ENCODE measurements around the gene ANKRD33B.

Gene ANKRD33B

GRCh38 chr5:10552183-10553143, 11.4 kb upstream of the ANKRD33B start:
- CTCF ChIA-PET: interaction anchor here (0.7 to 2.1 kb wide), 4 partner anchors 8 to 24 kb away, joined by 3 to 8 read pairs (median 4); no protein-coding TSS in a partner anchor
- POLR2A ChIA-PET: no interaction called here

GRCh38 chr5:10553476-10553875, 10.4 kb upstream of the ANKRD33B start:
- no peak for DNase-seq (ENCODE audit: extremely low spot score)
- no peak for TF ChIP-seq CTCF (IDR thresholded peaks at IDR 0.05; ENCODE audit: control extremely low read depth, extremely low read depth, low read depth, missing control alignments)
- POLR2A ChIA-PET: no interaction called here
- CTCF ChIA-PET: interaction anchor here (1.0 kb wide), 1 partner anchor 74 kb away, joined by 3 read pairs; no protein-coding TSS in a partner anchor

More at GRCh38 chr5:10552183-10553143, 11.4 kb upstream of the ANKRD33B start:
- TF ChIP-seq CTCF (IDR thresholded peaks at IDR 0.05; ENCODE audit: control extremely low read depth, extremely low read depth, low read depth, missing control alignments): no peak
- DNase-seq (ENCODE audit: extremely low spot score): peak; percentile 60

GRCh38 chr5:10555277-10555684, 8.6 kb upstream of the ANKRD33B start:
- CTCF ChIA-PET: no interaction called here
- DNase-seq (ENCODE audit: extremely low spot score): no peak
- no peak for TF ChIP-seq CTCF (IDR thresholded peaks at IDR 0.05; ENCODE audit: control extremely low read depth, extremely low read depth, low read depth, missing control alignments)
- POLR2A ChIA-PET: no interaction called here

- POLR2A ChIA-PET: no interaction called here
- TF ChIP-seq CTCF (IDR thresholded peaks at IDR 0.05; ENCODE audit: control extremely low read depth, extremely low read depth, low read depth, missing control alignments): no peak
- CTCF ChIA-PET: interaction anchor here (0.8 to 2.6 kb wide), 3 partner anchors 11 to 71 kb away, joined by 3 to 8 read pairs (median 6); no protein-coding TSS in a partner anchor
- no peak for DNase-seq (ENCODE audit: extremely low spot score)
Observed at GRCh38 chr5:10556289-10556807, 7.5 kb upstream of the ANKRD33B start.

GRCh38 chr5:10556893-10557746, 6.8 kb upstream of the ANKRD33B start:
- POLR2A ChIA-PET: interaction anchor here (1.2 kb wide), 1 partner anchor 19 kb away, joined by 6 read pairs; no protein-coding TSS in a partner anchor
- DNase-seq (ENCODE audit: extremely low spot score): no peak
- no peak for TF ChIP-seq CTCF (IDR thresholded peaks at IDR 0.05; ENCODE audit: control extremely low read depth, extremely low read depth, low read depth, missing control alignments)
- CTCF ChIA-PET: interaction anchor here (0.8 to 2.6 kb wide), 7 partner anchors 10 to 104 kb away, joined by 3 to 8 read pairs (median 6); no protein-coding TSS in a partner anchor

GRCh38 chr5:10559151-10559550, 4.7 kb upstream of the ANKRD33B start:
- POLR2A ChIA-PET: interaction anchor here (1.2 kb wide), 1 partner anchor 78 kb away, joined by 3 read pairs; no protein-coding TSS in a partner anchor
- CTCF ChIA-PET: interaction anchor here (1.0 to 3.5 kb wide), 9 partner anchors 11 to 107 kb away, joined by 3 to 13 read pairs (median 8); no protein-coding TSS in a partner anchor
- no peak for TF ChIP-seq CTCF (IDR thresholded peaks at IDR 0.05; ENCODE audit: control extremely low read depth, extremely low read depth, low read depth, missing control alignments)
- no peak for DNase-seq (ENCODE audit: extremely low spot score)
